ENCODE data around the gene KCNJ8.
"Not testable (repeated sequence)": the region's sequence is repeated elsewhere in the genome, so short reads cannot be mapped to it uniquely, and the experiment has no call there.

The KCNJ8 gene

GRCh38 chr12:21800011-21800410 lies 25.5 kb upstream of the KCNJ8 start:
- no peaks in the 10 kb centered on the region for H3K36me3 ChIP-seq (ENCODE audit: insufficient read depth, low read length)
- no peak overlapping the region for H3K9ac ChIP-seq (ENCODE audit: low read depth, low read length)
- H3K9me3 ChIP-seq (ENCODE audit: control insufficient read depth, insufficient read depth, low read length): no peaks in the 10 kb centered on the region
- H3K4me1 ChIP-seq (ENCODE audit: insufficient read depth, low read length): no peaks in the 10 kb centered on the region

- Histone ChIP-seq H3K9me3 (ENCODE audit: control insufficient read depth, insufficient read depth, low read length) (no peaks in the 10 kb centered on the region), H3K36me3 (ENCODE audit: insufficient read depth, low read length) (no peaks in the 10 kb centered on the region), H3K4me1 (ENCODE audit: insufficient read depth, low read length) (no peaks in the 10 kb centered on the region), H3K9ac (ENCODE audit: low read depth, low read length) (no peak overlapping the region)
These were observed 23.0 kb upstream of the KCNJ8 start for GRCh38 chr12:21797539-21797938.

GRCh38 chr12:21795648-21796328 lies 21.3 kb upstream of the KCNJ8 start:
- Histone ChIP-seq H3K36me3 (ENCODE audit: insufficient read depth, low read length) (no peaks in the 10 kb centered on the region), H3K9ac (ENCODE audit: low read depth, low read length) (no peak overlapping the region), H3K9me3 (ENCODE audit: control insufficient read depth, insufficient read depth, low read length) (no peaks in the 10 kb centered on the region), H3K4me1 (ENCODE audit: insufficient read depth, low read length) (no peaks in the 10 kb centered on the region)

GRCh38 chr12:21794807-21795595 lies 20.5 kb upstream of the KCNJ8 start:
- H3K9me3 ChIP-seq (ENCODE audit: control insufficient read depth, insufficient read depth, low read length); H3K4me1 ChIP-seq (ENCODE audit: insufficient read depth, low read length); H3K9ac ChIP-seq (ENCODE audit: low read depth, low read length); H3K36me3 ChIP-seq (ENCODE audit: insufficient read depth, low read length): not testable (repeated sequence)

- H3K4me1 ChIP-seq (ENCODE audit: insufficient read depth, low read length); H3K9ac ChIP-seq (ENCODE audit: low read depth, low read length); H3K9me3 ChIP-seq (ENCODE audit: control insufficient read depth, insufficient read depth, low read length); H3K36me3 ChIP-seq (ENCODE audit: insufficient read depth, low read length): not testable (repeated sequence)
These were observed 15.2 kb upstream of the KCNJ8 start for GRCh38 chr12:21789687-21790086.

DNA sequence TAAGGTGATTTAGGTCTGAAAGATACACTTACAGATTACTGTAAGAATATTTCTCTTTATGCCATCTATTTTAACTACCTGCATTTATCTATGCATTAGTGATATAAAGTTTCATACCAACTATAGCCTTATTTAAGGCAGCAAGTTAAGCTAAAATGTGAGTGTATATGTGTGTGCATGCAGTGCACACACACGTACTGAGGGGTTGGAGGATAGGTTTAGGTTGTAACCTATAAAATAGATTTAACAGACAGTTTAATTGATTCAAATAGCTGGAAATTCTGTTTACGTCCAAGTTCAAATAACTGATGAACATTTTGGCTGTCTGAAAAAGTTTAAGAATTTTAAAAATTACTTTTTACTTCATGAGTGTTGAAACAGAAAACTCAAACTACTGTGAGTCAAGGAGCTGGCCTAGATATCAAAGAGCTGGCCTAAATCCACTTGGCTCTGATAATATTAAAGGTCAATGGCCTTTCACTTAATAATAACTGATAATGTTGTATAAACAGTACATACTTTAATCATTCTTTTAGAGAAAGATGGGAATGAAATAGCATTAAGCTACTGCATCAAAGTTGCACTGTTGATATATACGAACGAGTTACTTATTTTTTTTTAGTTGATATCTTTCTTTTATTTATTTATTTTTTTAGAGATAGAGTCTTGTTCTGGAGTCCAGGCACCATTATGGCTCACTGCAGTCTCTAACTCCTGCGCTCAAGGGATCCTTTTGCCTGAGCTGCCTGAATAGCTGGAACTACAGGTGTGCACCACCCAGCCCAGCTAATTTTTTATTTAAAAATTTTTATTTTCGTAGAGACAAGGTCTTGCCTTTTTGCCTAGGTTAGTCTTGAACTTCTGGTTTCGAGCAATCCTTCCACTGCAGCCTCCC lies 13.8 kb upstream of the KCNJ8 start:
- no peaks in the 10 kb centered on the region for H3K9me3 ChIP-seq (ENCODE audit: control insufficient read depth, insufficient read depth, low read length)
- no peaks in the 10 kb centered on the region for H3K4me1 ChIP-seq (ENCODE audit: insufficient read depth, low read length)
- no peak overlapping the region for H3K9ac ChIP-seq (ENCODE audit: low read depth, low read length)
- H3K36me3 ChIP-seq (ENCODE audit: insufficient read depth, low read length): no peaks in the 10 kb centered on the region

- no peaks in the 10 kb centered on the region for H3K9me3 ChIP-seq (ENCODE audit: control insufficient read depth, insufficient read depth, low read length)
These were observed 11.6 kb upstream of the KCNJ8 start for GRCh38 chr12:21786041-21786531.

DNA sequence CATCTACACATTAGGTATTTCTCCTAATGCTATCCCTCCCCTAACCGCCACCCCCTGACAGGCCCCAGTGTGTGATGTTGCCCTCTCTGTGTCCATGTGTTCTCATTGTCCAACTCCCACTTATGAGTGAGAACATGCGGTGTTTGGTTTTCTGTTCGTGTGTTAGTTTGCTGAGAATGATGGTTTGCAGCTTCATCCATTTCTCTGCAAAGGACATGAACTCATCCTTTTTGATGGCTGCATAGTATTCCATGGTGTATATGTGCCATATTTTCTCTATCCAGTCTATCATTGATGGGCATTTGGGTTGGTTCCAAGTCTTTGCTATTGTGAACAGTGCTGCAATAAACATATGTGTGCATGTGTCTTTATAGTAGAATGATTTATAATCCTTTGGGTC lies 8.2 kb upstream of the KCNJ8 start:
- not testable (repeated sequence) for H3K36me3 ChIP-seq (ENCODE audit: insufficient read depth, low read length)

More at GRCh38 chr12:21786041-21786531, 11.6 kb upstream of the KCNJ8 start:
- no peaks in the 10 kb centered on the region for H3K4me1 ChIP-seq (ENCODE audit: insufficient read depth, low read length)
- H3K9ac ChIP-seq (ENCODE audit: low read depth, low read length): no peak overlapping the region
- H3K36me3 ChIP-seq (ENCODE audit: insufficient read depth, low read length): no peaks in the 10 kb centered on the region

GRCh38 chr12:21780786-21781185 lies 6.3 kb upstream of the KCNJ8 start:
- no peaks in the 10 kb centered on the region for H3K9me3 ChIP-seq (ENCODE audit: control insufficient read depth, insufficient read depth, low read length)

More for the DNA sequence above, 8.2 kb upstream of the KCNJ8 start:
- not testable (repeated sequence) for H3K9me3 ChIP-seq (ENCODE audit: control insufficient read depth, insufficient read depth, low read length); H3K9ac ChIP-seq (ENCODE audit: low read depth, low read length); H3K4me1 ChIP-seq (ENCODE audit: insufficient read depth, low read length)

DNA sequence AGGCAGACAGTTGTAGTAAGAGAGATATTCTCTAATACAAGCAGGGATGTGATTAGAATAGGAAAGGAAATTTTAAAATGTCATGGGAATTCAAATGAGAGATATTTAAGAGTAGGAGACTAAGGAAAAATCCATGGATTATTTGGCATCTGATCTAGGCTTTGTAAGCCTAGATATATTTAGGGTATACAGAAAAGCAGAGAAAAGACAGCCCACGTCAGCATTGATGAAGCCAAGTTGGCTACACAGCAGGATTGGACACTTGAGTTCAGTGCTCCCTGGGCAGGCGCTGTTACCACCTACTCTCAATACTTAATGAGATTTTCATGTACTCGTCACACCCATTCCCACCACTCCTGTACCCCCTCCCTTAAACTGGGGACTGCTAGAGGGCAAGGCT lies 1.7 kb upstream of the KCNJ8 start:
- H3K36me3 ChIP-seq (ENCODE audit: insufficient read depth, low read length): no peaks in the 10 kb centered on the region
- H3K9ac ChIP-seq (ENCODE audit: low read depth, low read length): no peak overlapping the region
- H3K9me3 ChIP-seq (ENCODE audit: control insufficient read depth, insufficient read depth, low read length): no peaks in the 10 kb centered on the region
- no peaks in the 10 kb centered on the region for H3K4me1 ChIP-seq (ENCODE audit: insufficient read depth, low read length)

More at GRCh38 chr12:21780786-21781185, 6.3 kb upstream of the KCNJ8 start:
- no peaks in the 10 kb centered on the region for H3K36me3 ChIP-seq (ENCODE audit: insufficient read depth, low read length)
- no peak overlapping the region for H3K9ac ChIP-seq (ENCODE audit: low read depth, low read length)
- H3K4me1 ChIP-seq (ENCODE audit: insufficient read depth, low read length): no peaks in the 10 kb centered on the region

DNA sequence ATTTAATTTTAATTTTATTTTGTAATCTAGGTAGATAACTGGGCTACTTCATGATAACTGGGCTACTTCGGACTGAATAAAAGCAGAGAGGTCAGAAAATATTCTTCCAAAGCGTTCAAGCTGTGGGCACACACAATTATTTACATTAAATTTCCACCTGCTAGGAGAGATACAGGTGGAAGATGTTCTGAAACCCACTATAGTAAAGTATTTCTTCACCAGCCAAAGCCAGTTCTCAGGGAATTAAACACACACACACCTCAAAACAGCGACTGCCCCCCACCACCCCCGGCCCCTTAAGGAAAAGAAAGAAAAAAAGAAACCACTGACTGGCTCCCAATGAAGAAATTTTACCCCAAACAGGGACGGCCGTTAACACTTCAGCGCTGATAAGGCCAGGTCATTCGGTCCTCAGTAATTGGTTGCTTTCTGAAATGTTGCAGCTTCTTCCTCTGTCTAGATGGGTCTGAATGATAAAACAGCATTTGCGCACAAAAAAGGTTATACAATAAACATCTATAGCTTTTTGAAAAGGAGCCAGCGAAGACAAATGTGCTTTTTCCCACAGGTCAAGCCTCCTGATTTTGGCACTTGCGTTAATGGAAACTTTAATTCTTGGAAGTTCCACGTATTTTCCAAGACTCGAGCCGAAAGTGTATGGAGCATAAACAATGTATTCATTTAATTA lies 771 bp upstream of the KCNJ8 start:
- H3K4me1 ChIP-seq (ENCODE audit: insufficient read depth, low read length): no peaks in the 10 kb centered on the region
- peak overlapping the region; percentile 48; the same call in 1 of the 2 replicates for H3K9ac ChIP-seq (ENCODE audit: low read depth, low read length)
- H3K9me3 ChIP-seq (ENCODE audit: control insufficient read depth, insufficient read depth, low read length): no peaks in the 10 kb centered on the region
- H3K36me3 ChIP-seq (ENCODE audit: insufficient read depth, low read length): no peaks in the 10 kb centered on the region

DNA sequence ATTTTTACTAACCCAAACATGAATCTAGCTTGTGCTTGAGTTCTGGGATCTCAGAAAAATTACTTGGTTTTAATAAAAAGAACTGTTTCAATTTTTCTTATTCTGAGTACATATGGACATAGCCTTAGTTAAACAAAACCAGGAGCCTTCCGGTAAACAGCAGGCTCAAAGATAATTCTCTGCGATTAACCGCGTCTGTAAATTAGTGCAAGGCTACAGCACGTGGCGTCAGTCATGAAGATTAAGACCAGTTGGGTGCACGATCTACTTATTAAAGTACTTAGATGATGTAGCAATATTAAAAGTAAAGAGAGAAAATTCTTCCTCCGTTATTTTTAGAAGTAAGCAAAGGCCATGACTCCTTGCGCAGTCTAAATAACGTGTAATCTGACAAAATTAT lies 700 bp downstream of the KCNJ8 start:
- H3K9ac ChIP-seq (ENCODE audit: low read depth, low read length): peak overlapping the region; percentile 60; the same call in 1 of the 2 replicates
- no peaks in the 10 kb centered on the region for H3K4me1 ChIP-seq (ENCODE audit: insufficient read depth, low read length)
- no peaks in the 10 kb centered on the region for H3K36me3 ChIP-seq (ENCODE audit: insufficient read depth, low read length)
- no peaks in the 10 kb centered on the region for H3K9me3 ChIP-seq (ENCODE audit: control insufficient read depth, insufficient read depth, low read length)

DNA sequence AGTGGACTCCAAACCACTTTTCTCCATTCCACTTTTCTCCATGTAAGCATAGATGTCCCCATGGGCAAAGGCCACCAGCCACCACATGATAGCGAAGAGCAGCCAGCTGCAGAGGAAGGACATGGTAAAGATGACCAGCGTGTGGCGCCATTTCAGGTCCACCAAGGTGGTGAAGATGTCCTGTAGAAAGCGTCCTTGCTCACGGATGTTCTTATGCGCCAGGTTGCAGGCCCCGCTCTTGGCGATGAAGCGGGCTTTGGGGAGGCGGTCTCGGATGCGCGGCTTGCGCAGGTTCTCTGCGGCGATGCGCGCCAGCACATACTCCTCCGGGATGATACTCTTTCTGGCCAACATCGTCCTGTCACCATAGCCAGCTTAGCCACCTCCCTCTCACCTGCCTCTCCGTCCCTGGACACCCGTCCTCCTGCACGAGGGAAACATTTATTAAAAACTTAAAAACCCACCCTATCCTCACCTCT lies 1.2 kb downstream of the KCNJ8 start:
- Histone ChIP-seq H3K9ac (ENCODE audit: low read depth, low read length) (peak overlapping the region; percentile 60; the same call in 1 of the 2 replicates), H3K4me1 (ENCODE audit: insufficient read depth, low read length) (no peaks in the 10 kb centered on the region), H3K36me3 (ENCODE audit: insufficient read depth, low read length) (no peaks in the 10 kb centered on the region)

DNA sequence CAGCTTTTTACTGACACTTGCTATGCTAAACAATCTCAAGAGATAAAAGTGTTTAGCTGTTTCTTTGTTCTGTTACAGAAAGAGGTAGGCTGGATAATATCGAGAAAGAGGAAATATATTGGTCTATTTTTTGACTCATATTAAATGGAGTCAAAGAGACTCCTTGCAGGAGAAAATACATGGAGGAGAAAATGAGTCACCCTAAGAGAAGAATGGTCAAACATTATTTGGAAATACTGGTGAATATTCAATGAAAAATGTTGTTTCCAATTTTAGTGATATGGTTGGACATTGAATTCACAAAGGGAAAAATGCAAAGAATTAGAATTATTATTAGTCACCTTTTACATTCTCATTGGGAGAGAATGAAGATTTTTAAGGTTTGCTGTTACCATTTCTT lies 3.2 kb downstream of the KCNJ8 start:
- no peaks in the 10 kb centered on the region for H3K36me3 ChIP-seq (ENCODE audit: insufficient read depth, low read length)
- no peak overlapping the region for H3K9ac ChIP-seq (ENCODE audit: low read depth, low read length)
- H3K9me3 ChIP-seq (ENCODE audit: control insufficient read depth, insufficient read depth, low read length): no peaks in the 10 kb centered on the region
- no peaks in the 10 kb centered on the region for H3K4me1 ChIP-seq (ENCODE audit: insufficient read depth, low read length)

More for the DNA sequence above, 1.2 kb downstream of the KCNJ8 start:
- no peaks in the 10 kb centered on the region for H3K9me3 ChIP-seq (ENCODE audit: control insufficient read depth, insufficient read depth, low read length)
